Astrocyte (in vitro differentiated cells and primary cell): ENCODE data around the gene RAG1. TPM values are rescaled to one million over a fixed set of nuclear protein-coding genes. Genes with fewer than 3 reads are reported as not detected.

ENCODE experiments used
- DNase-seq: peaks from one replicate; pipeline ENCODE4 v3.0.0-alpha.2; 2010; ENCODE audit warnings: low read depth
- FAIRE-seq: peaks from 2 replicates; lab custom pipeline; 2011; peaks lifted over from hg19 to GRCh38; lab: Jason Lieb, UNC
- H2AFZ ChIP-seq: 2 replicates; pipeline ENCODE4 v1.6.0; 2012; ENCODE audit warnings: low read depth, low read length, inconsistent platforms
- H3K27ac ChIP-seq: 2 replicates; pipeline ENCODE4 v1.5.1; 2011; ENCODE audit warnings: low read depth, low read length, inconsistent platforms
- H3K27me3 ChIP-seq: 2 replicates; pipeline ENCODE4 v1.6.0; 2011; ENCODE audit warnings: low read length, inconsistent platforms; ENCODE audit not compliant: insufficient read depth
- H3K36me3 ChIP-seq: 2 replicates; pipeline ENCODE4 v1.5.1; 2011; ENCODE audit warnings: low read length, inconsistent platforms; ENCODE audit not compliant: insufficient read depth
- H3K4me1 ChIP-seq: 2 replicates; pipeline ENCODE4 v1.5.1; 2011; ENCODE audit warnings: low read length, inconsistent platforms; ENCODE audit not compliant: insufficient read depth
- H3K4me2 ChIP-seq: 2 replicates; pipeline ENCODE4 v1.6.0; 2012; ENCODE audit warnings: low read length, inconsistent platforms
- H3K4me3 ChIP-seq: 2 replicates; pipeline ENCODE4 v1.5.1; 2011; ENCODE audit warnings: low read depth, mild to moderate bottlenecking, low read length, inconsistent platforms; ENCODE audit not compliant: insufficient read depth
- H3K79me2 ChIP-seq: 2 replicates; pipeline ENCODE4 v1.6.0; 2012; ENCODE audit warnings: mild to moderate bottlenecking, low read length, inconsistent platforms; ENCODE audit not compliant: insufficient read depth
- H3K9ac ChIP-seq: 2 replicates; pipeline ENCODE4 v1.6.0; 2012; ENCODE audit warnings: mild to moderate bottlenecking, low read length, inconsistent platforms
- H3K9me3 ChIP-seq: 2 replicates; pipeline ENCODE4 v1.5.1; 2012; ENCODE audit warnings: low read depth, mild to moderate bottlenecking, low read length, inconsistent platforms; ENCODE audit not compliant: insufficient read depth
- H4K20me1 ChIP-seq: 2 replicates; pipeline ENCODE4 v1.6.0; 2012; ENCODE audit warnings: low read length, inconsistent platforms; ENCODE audit not compliant: insufficient read depth
- H3K27ac Mint-ChIP-seq: one replicate; pipeline ENCODE4 v1.8.0; 2021; ENCODE audit warnings: mild to moderate bottlenecking, mixed read lengths; ENCODE audit not compliant: unreplicated experiment
- H3K27me3 Mint-ChIP-seq: one replicate; pipeline ENCODE4 v1.8.0; 2021; ENCODE audit warnings: low read depth, mixed read lengths; ENCODE audit not compliant: unreplicated experiment
- H3K36me3 Mint-ChIP-seq: one replicate; pipeline ENCODE4 v1.8.0; 2021; ENCODE audit warnings: low read depth, mixed read lengths; ENCODE audit not compliant: unreplicated experiment
- H3K4me1 Mint-ChIP-seq: one replicate; pipeline ENCODE4 v1.8.0; 2021; ENCODE audit warnings: low read depth, mixed read lengths; ENCODE audit not compliant: unreplicated experiment
- H3K4me3 Mint-ChIP-seq: one replicate; pipeline ENCODE4 v1.8.0; 2021; ENCODE audit warnings: mild to moderate bottlenecking, moderate library complexity, mixed read lengths; ENCODE audit not compliant: unreplicated experiment
- H3K9me3 Mint-ChIP-seq: one replicate; pipeline ENCODE4 v1.8.0; 2021; ENCODE audit warnings: mild to moderate bottlenecking, mixed read lengths; ENCODE audit not compliant: unreplicated experiment
- EZH2 ChIP-seq: IDR thresholded peaks from 2 replicates; pipeline ENCODE4 v1.6.1; 2012; ENCODE audit warnings: mild to moderate bottlenecking, low read length, inconsistent platforms; ENCODE audit not compliant: insufficient read depth
- total RNA-seq: library from RNA; stranded (reverse); gene quantifications from 2 replicates; pipeline ENCODE4 v1.2.1, GENCODE V29; 2021
- TF ChIP-seq, protein P1 (sequence below): IDR thresholded peaks from 2 replicates; pipeline ENCODE4 v1.5.1; 2011; ENCODE audit warnings: low read depth, mild to moderate bottlenecking, inconsistent platforms, low read length, moderate library complexity; ENCODE audit not compliant: insufficient read depth

Gene RAG1
- total RNA-seq, 1 donor from 2014 or later, result 3.2 TPM

DNA sequence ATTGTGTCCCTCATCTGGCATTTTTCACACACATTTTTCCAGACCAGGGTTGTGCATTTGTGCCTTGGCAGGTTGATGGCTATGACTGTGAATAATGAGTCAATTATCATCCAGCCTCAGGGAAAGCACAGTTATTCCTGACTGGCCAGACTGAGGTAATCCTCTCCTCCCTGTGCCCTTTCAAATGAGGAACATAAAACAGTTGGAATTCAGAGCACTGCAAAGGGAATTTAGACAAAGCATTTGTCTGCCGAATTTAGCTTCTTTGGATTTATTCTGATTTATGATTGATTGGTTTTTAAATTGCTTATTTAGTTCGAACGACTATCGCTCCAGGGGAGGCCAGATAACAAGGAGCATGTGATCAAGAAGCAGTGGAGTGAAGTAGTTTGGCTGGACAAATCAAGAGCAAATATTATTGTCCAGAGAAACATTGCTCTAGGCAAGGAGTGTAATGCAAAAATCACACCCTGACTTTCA, 61.0 kb downstream of the RAG1 start:
- H3K9me3 ChIP-seq, result no peaks in the 10 kb centered on the region
- no peak overlapping the region for H3K4me2 ChIP-seq
- H3K36me3 ChIP-seq, result no peaks in the 10 kb centered on the region
- H3K27ac Mint-ChIP-seq, result no peak overlapping the region
- FAIRE-seq, result no peak
- no peak overlapping the region for H3K27ac ChIP-seq
- no peaks in the 10 kb centered on the region for H3K4me1 Mint-ChIP-seq
- H3K4me3 ChIP-seq, result no peak overlapping the region
- no peaks in the 10 kb centered on the region for H3K27me3 Mint-ChIP-seq
- H2AFZ ChIP-seq, result no peak overlapping the region
- no peak overlapping the region for H3K9ac ChIP-seq
- no peaks in the 10 kb centered on the region for H3K36me3 Mint-ChIP-seq
- H3K79me2 ChIP-seq, result no peaks in the 10 kb centered on the region
- no peak for DNase-seq
- no peak overlapping the region for H3K4me3 Mint-ChIP-seq
- H3K4me1 ChIP-seq, result no peaks in the 10 kb centered on the region
- no peak for TF ChIP-seq EZH2
- TF ChIP-seq, protein P1, sequence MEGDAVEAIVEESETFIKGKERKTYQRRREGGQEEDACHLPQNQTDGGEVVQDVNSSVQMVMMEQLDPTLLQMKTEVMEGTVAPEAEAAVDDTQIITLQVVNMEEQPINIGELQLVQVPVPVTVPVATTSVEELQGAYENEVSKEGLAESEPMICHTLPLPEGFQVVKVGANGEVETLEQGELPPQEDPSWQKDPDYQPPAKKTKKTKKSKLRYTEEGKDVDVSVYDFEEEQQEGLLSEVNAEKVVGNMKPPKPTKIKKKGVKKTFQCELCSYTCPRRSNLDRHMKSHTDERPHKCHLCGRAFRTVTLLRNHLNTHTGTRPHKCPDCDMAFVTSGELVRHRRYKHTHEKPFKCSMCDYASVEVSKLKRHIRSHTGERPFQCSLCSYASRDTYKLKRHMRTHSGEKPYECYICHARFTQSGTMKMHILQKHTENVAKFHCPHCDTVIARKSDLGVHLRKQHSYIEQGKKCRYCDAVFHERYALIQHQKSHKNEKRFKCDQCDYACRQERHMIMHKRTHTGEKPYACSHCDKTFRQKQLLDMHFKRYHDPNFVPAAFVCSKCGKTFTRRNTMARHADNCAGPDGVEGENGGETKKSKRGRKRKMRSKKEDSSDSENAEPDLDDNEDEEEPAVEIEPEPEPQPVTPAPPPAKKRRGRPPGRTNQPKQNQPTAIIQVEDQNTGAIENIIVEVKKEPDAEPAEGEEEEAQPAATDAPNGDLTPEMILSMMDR, result no peak
- no peaks in the 10 kb centered on the region for H3K27me3 ChIP-seq
- H4K20me1 ChIP-seq, result no peaks in the 10 kb centered on the region
- no peaks in the 10 kb centered on the region for H3K9me3 Mint-ChIP-seq

Other genes starting within 250 kb of the RAG1 start
- 17.8 and 19.4 TPM in 2 replicates for gene TRAF6, start 57.7 kb upstream of the RAG1 start, total RNA-seq
- gene IFTAP, start 26.5 kb downstream of the RAG1 start, total RNA-seq, result 17.3 and 21.3 TPM in 2 replicates
- not detected in 2 replicates for gene RAG2, start 30.2 kb downstream of the RAG1 start, total RNA-seq